ENCODE measurements around the gene AGAP3.
"Not testable (repeated sequence)": the region's sequence is repeated elsewhere in the genome, so short reads cannot be mapped to it uniquely, and the experiment has no call there.

AGAP3 gene

GRCh38 chr7:151085691-151086620 lies at the start of gene AGAP3:
Gene AGAP3 (plus strand): TSS chr7:151086475. CDS start chr7:151086742, 267 bp downstream.
- no peak for DNase-seq (ENCODE audit: low read depth)

GRCh38 chr7:151038951-151039849 lies 47.1 kb upstream of the AGAP3 start:
- DNase-seq (ENCODE audit: low read depth): peak; percentile 88

- no peak for DNase-seq (ENCODE audit: low read depth)
Measured at GRCh38 chr7:151039850-151040548, 46.3 kb upstream of the AGAP3 start.

DNA sequence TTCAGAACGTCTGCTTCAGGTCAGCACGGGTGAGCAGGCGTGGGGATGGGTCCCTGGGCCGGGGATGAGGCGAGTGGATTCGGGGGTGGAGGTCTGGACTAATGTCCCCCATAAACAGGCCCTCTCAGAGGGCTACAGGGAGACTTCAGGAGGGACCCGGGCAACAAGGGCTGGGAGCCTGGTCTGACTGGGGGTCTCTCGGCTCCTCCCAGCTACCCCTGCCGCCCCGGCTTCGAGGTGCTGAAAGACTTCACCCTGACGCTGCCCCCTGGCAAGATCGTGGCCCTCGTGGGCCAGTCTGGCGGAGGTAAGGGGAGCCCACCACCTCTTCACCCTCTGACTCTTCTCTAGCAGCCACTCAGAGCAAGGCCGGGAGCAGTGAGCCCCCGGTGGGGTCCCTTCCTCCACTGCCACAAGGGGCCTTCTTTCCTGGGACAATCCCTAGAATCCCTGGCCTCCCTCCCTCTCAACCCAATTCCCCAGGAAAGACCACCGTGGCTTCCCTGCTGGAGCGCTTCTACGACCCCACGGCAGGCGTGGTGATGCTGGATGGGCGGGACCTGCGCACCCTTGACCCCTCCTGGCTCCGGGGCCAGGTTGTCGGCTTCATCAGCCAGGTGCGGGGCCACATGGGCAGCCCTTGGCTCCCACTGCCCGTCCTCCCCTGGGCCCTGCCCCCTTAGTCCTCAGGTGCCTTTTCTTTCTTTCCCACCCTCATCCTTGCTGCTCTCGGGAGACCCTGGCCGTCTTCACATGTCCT lies 45.5 kb upstream of the AGAP3 start:
- DNase-seq (ENCODE audit: low read depth): no peak

GRCh38 chr7:151043449-151043848 lies 42.8 kb upstream of the AGAP3 start:
- DNase-seq (ENCODE audit: low read depth): not testable (repeated sequence)

DNA sequence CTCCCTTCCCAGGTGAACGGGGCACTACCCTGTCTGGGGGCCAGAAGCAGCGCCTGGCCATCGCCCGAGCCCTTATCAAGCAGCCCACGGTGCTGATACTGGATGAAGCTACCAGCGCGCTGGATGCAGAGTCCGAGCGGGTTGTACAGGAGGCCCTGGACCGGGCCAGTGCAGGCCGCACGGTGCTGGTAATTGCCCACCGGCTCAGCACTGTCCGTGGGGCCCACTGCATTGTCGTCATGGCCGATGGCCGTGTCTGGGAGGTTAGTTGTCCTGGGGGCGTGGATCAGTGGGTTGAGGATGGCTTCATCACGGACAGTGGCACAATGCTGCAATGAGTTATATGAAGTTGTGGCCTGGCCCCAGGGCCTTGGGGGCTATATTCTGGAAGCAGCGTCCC lies 42.3 kb upstream of the AGAP3 start:
- no peak for DNase-seq (ENCODE audit: low read depth)

- DNase-seq (ENCODE audit: low read depth): no peak
Measured at GRCh38 chr7:151045262-151045661, 41.0 kb upstream of the AGAP3 start.

DNA sequence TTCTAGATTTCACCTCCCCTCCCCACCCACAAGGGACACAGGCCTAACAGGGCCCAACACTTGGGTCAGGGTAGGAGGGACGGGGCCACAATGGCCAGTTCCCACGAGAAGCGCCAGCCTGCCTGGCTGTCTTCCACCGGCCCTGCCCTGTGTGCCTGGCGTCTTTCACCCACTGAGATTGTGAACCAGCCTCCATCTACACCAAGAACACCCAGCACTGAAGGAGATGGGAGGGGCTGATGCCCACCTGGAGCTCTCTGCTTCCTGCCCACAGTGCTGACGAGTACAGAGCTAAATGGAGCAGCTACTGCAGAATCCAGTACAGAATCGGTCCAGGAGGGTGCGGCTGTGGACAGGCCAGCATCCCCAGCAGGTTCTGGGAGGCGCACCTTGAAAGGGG lies 40.3 kb upstream of the AGAP3 start:
- no peak for DNase-seq (ENCODE audit: low read depth)

DNA sequence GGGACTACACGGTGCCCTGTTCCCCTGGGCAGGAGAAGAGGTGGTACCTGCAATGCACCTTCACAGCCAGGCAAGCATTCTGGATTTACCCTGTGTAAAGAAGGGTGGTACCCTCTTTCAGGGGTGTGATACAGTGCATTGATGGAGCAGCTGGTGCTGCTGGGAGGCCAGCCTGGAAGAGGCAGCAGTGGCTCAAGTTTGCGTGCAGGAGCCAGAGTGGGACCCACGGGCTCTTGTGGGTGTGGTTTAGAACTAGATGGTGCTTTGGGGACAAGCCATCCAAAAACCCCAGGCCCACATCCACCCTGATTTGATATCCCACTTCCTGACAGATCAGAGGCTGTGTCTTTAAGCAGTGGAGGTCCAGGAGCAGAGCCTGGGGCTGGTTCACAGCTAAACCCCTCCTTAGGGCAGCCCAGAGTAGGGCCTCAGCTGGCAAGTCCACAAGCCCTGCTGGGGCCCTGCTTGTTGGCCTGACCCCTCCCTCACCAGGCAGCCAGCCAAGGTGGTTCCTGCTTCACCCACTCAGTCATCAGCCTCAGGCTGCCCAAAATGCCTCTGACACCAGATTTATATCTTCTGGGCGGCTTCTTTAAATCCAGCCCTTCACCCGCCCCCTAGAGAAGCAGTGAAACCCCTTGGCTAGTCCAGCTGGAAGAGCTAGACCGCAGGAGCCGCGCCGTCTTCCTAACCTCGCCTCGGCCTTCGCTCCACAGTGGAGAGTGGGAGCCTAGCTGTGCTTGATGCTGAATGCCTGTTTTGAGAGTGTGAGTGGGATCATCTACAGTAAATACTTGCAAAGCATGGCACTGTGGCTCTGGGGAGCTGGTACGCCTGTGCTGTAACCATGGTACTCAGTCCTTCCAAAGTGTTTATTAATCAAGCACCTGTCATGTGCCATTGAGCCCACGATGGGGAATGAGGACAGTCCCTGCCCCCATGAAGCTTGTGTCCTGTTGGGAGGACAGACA lies 39.4 kb upstream of the AGAP3 start:
- peak; percentile 80 for DNase-seq (ENCODE audit: low read depth)

DNA sequence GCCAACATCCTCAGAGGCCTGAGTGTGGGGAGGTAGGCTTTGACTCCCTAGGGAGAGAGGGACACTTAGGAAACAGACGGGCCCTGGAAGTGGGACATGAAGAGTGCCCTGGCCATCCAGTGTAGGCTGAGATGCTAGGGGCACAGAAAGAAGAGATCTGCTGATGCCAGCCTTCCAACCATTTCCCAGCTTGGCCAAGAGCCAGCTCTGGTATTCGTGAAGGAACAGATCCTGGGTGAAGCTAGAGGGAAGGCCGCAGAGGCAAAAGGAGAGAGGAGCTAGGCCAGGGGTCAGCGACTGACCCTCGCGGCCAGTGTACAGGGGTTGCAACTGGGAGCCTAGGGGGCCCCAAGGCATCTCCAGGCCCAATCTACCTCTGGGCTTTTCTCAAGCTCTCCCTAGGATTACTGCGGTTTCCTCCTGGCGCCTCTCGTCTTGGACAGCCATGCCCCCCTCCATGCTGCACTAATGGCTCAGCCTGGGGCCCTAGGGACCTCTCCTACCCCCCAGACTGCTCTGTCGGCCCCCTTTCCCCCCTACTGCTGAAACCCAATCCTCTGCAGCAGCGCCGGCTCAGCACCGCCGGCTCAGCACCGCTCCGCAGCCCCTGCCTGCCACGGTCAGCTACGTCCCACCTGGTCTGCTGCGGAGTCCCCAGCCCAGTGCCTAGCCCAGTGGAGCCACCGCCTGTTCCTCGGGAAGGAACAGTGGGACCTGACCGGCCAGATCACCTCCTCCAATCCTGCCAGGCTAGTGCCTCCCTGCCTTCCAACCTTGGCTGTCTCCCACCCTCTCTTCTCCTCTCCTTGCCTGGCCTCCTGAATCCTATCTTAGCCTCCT lies 38.1 kb upstream of the AGAP3 start, which contains the start of gene ASIC3:
ASIC3 (plus strand) TSS at position 556 of the 840 bp plus-strand sequence. CDS start 355 bp downstream, outside the sequence.
- DNase-seq (ENCODE audit: low read depth): no peak

DNA sequence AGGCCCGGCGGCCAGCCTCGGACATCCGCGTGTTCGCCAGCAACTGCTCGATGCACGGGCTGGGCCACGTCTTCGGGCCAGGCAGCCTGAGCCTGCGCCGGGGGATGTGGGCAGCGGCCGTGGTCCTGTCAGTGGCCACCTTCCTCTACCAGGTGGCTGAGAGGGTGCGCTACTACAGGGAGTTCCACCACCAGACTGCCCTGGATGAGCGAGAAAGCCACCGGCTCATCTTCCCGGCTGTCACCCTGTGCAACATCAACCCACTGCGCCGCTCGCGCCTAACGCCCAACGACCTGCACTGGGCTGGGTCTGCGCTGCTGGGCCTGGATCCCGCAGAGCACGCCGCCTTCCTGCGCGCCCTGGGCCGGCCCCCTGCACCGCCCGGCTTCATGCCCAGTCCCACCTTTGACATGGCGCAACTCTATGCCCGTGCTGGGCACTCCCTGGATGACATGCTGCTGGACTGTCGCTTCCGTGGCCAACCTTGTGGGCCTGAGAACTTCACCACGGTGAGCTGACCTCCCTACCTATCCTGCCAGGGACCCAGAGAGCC lies 37.3 kb upstream of the AGAP3 start:
- DNase-seq (ENCODE audit: low read depth): no peak

DNA sequence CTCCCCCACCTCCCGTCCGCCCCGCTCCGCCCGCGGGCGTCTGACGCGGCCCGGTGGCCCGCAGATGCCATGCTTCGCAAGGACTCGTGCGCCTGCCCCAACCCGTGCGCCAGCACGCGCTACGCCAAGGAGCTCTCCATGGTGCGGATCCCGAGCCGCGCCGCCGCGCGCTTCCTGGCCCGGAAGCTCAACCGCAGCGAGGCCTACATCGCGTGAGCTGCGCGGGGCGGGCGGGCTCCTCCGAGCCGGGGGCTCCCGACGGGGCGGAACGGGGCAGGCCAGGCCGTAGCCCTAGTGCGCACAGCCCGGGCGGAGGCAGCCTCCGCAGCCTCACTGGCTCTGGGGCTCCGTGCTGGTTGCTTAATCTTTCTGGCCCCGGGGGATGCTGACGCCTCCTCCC lies 35.2 kb upstream of the AGAP3 start:
- no peak for DNase-seq (ENCODE audit: low read depth)

DNA sequence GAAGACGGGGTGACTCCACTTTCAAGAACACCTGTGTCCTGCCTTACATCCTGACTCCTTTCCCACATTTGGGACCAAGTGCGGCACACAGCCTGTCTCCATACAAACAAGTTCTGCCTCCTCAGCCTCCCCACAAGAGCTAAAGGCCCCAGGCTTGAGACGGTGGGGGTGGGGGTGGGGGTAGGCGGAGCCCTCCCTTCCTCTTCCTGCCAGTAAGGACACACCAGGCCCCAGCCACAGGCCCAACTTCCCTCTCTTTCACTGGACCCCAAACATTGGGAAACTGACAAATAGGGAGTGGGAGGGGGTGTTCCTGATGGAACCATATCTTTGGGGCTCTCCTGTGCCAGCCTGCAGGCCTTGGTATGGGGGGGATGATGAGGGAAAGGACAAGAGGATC lies 33.2 kb upstream of the AGAP3 start:
- DNase-seq (ENCODE audit: low read depth): no peak

GRCh38 chr7:151053751-151054150 lies 32.5 kb upstream of the AGAP3 start:
- DNase-seq (ENCODE audit: low read depth): no peak

DNA sequence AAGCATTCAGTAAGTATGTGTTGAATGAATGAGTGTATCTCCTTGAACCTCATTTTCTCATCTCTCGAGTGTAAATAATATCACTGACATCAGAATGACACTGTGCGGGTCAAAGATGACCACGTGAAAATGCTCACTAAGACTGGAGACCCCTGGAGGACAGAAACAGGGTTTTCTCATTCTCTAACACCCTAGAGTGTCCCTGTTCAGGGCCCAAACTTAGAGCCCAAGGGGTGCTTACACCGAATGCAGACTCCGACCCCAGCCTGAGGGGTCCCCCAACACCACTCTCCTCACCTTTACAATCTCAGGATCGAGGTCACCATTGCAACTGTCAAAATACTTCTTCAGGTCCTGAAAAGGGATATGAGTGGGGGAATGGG lies 30.0 kb upstream of the AGAP3 start:
- DNase-seq (ENCODE audit: low read depth): no peak

DNA sequence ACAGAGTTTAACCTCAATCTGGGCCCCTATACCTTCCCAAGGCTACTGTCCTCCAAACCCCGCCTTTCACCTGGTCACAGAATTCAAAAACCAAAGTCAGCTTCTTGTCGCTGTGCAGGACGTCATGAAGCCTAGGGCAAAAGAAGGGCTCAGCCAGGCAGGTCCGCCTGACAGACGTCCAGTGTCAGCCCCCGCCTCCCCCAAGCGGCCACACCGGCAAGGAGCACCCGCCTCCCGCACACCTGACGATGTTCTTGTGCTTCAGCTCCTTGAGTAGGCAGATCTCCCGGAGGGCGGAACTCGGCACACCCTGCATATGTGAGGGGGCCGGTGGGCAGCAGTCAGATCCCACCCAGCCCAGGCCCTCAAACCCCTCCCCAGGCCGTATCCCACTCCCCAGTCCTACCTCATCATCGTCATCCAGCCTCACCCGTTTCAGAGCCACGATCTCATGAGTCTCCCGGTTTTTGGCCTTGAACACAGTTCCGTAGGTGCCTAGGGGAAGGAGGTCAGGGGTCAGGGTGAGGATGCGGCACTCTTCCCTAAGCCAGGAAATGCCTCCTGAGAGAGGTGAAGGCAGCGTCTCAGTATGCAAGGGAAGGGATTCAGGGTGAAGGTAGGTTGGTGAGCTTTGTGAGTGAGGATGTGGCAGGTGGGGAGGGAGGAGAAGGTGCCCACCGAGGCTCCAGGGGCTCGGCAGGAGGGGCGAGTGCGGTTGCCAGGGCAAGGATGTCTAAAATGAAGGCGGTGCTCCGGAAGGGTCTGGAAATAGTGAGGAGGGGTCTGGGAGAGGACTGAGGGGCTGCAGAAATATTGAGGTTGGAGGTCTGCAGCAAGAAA lies 29.4 kb upstream of the AGAP3 start:
- DNase-seq (ENCODE audit: low read depth): no peak

DNA sequence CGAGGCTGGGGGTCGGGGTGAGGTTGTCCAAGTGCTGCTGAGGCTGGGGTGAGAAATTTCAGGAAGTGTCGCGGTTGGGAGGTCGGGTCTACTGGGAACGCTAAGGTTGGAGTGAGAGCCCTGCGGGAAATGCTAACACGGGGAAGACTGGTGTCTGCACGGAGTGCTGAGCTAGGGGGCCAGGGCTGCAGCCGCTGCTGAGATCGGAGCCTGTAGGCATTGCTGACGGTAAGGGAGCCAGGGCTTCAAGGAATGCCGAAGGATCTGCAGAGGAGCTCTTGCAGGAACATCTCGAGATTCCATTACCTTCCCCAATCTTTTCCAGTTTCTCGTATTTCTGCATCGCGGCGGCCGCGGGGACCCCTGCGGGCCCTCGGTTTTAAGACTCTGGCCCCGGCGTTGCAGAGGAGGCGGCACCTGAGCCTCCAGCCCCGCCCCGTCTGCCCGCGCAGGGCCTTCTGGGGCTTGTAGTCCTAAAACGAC lies 28.7 kb upstream of the AGAP3 start, which contains the start of gene CDK5:
CDK5 (minus strand) TSS at position 392 of the 483 bp plus-strand sequence; CDS start at position 343, 49 bp downstream.
- no peak for DNase-seq (ENCODE audit: low read depth)

Measured in fibroblast of the conjunctiva (primary cell).